ENCODE data around the gene STARD4. TPM values are rescaled to one million over a fixed set of nuclear protein-coding genes. Genes with fewer than 3 reads are reported as not detected.

Gene STARD4
- total and polyA plus RNA-seq, 2 of the 13 experiments (the other 11 are each of a cell fraction or from before 2014, with no cell fraction given): 27.4 to 66.9 TPM

GRCh38 chr5:111559680-111560079, 47.3 kb upstream of the STARD4 start (continued):
- TF ChIP-seq, protein P1, sequence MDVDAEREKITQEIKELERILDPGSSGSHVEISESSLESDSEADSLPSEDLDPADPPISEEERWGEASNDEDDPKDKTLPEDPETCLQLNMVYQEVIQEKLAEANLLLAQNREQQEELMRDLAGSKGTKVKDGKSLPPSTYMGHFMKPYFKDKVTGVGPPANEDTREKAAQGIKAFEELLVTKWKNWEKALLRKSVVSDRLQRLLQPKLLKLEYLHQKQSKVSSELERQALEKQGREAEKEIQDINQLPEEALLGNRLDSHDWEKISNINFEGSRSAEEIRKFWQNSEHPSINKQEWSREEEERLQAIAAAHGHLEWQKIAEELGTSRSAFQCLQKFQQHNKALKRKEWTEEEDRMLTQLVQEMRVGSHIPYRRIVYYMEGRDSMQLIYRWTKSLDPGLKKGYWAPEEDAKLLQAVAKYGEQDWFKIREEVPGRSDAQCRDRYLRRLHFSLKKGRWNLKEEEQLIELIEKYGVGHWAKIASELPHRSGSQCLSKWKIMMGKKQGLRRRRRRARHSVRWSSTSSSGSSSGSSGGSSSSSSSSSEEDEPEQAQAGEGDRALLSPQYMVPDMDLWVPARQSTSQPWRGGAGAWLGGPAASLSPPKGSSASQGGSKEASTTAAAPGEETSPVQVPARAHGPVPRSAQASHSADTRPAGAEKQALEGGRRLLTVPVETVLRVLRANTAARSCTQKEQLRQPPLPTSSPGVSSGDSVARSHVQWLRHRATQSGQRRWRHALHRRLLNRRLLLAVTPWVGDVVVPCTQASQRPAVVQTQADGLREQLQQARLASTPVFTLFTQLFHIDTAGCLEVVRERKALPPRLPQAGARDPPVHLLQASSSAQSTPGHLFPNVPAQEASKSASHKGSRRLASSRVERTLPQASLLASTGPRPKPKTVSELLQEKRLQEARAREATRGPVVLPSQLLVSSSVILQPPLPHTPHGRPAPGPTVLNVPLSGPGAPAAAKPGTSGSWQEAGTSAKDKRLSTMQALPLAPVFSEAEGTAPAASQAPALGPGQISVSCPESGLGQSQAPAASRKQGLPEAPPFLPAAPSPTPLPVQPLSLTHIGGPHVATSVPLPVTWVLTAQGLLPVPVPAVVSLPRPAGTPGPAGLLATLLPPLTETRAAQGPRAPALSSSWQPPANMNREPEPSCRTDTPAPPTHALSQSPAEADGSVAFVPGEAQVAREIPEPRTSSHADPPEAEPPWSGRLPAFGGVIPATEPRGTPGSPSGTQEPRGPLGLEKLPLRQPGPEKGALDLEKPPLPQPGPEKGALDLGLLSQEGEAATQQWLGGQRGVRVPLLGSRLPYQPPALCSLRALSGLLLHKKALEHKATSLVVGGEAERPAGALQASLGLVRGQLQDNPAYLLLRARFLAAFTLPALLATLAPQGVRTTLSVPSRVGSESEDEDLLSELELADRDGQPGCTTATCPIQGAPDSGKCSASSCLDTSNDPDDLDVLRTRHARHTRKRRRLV (CRISPR knock-in tag; IDR thresholded peaks at IDR 0.05): no peak

DNA sequence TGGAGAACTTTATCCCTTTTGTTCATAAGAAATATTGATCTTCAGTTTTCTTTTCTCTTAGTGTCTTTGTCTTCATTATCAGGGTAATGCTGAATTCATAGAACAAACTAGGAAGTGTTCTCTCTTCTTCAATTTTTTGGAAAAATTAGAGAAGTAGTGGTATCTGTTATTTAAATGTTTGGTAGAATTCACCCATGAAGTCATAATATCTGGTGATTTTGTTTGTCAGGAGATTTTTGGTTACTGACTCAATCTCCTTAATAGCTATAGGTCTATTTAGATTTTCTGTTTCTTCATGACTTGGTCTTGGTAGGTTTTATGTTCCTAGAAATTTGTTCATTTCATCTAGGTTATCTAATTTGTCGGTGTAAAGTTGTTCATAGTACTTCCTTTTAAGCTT, 45.4 kb upstream of the STARD4 start:
- Histone ChIP-seq H3K4me1 (ENCODE audit: insufficient read depth, low read length) (no peaks in the 10 kb centered on the region), H3K36me3 (replicated peaks in 1 of 2; ENCODE audit: control insufficient read depth in 1 of 2, insufficient read depth in 2 of 2, low read length in 2 of 2) (no peaks in the 10 kb centered on the region), H3K27ac (ENCODE audit: extremely low read length, insufficient read depth, low read length) (no peak overlapping the region), H3K9me3 (ENCODE audit: low read length) (no peaks in the 10 kb centered on the region), H2AFZ (ENCODE audit: low read length) (no peak overlapping the region), H3K9ac (ENCODE audit: insufficient read depth, low read depth, low read length) (no peak overlapping the region), H3K79me2 (ENCODE audit: insufficient read depth, low read length) (no peaks in the 10 kb centered on the region), H3K4me3 (replicated peaks in 1 of 3; ENCODE audit: insufficient read depth in 1 of 3, low read depth in 2 of 3, low read length in 3 of 3) (no peak overlapping the region), H4K20me1 (ENCODE audit: insufficient read depth, low read length) (no peaks in the 10 kb centered on the region), H3K27me3 (ENCODE audit: control insufficient read depth in 1 of 2, insufficient read depth in 2 of 2, low read length in 2 of 2) (no peaks in the 10 kb centered on the region), H3K4me2 (ENCODE audit: low read depth, low read length) (no peak overlapping the region)
- in situ Hi-C loops (cut with HindIII; ENCODE audit: extremely low pct_ligation_motif_present, low pct_unique_long_range_greater_than_20kb) (no loop called here), intact Hi-C loops (cut with micrococcal nuclease; ENCODE audit: unreplicated experiment) (no loop called here)
- ATAC-seq (no peak), FAIRE-seq (no peak), DNase-seq (ENCODE audit: low spot score) (no peak)
- WGBS (ENCODE audit: low lambda C conversion rate): 3% methylated on average over 1 of the region's 1 CpG
- ChIA-PET POLR2A (no interaction called here), CTCF (ENCODE audit: low intra/inter-chr PET ratio, low total read pairs) (no interaction called here)
- BruUV-seq (replicated peaks): no TSS peak
- TF ChIP-seq NONO (IDR thresholded peaks at IDR 0.05) (no peak), NONO (CRISPR knock-in tag; conservative IDR thresholded peaks at IDR 0.05) (no peak), ZBTB33 (CRISPR knock-in tag; IDR thresholded peaks at IDR 0.05) (no peak)
- TF ChIP-seq, protein P1 (CRISPR knock-in tag; IDR thresholded peaks at IDR 0.05): no peak
